Stimulated activated CD8-positive, alpha-beta memory T cell treated with anti-CD3 and anti-CD28 coated beads, Interleukin-15, amount 100 ng/mL, for 24 hours (primary cell): Measurements from ENCODE around the gene ERP27.

Source experiments
- DNase-seq: peaks from one replicate; pipeline ENCODE4 v3.0.0-alpha.2; 2020; ENCODE audit warnings: low read depth

ERP27 gene

GRCh38 chr12:14935031-14935430 lies 3.3 kb downstream of the ERP27 start:
- no peak for DNase-seq

- no peak for DNase-seq
Observed at GRCh38 chr12:14934511-14934910, 3.8 kb downstream of the ERP27 start.

GRCh38 chr12:14931791-14932560 lies 6.4 kb downstream of the ERP27 start:
- DNase-seq = no peak

GRCh38 chr12:14931359-14931758 lies 7.0 kb downstream of the ERP27 start:
- no peak for DNase-seq

GRCh38 chr12:14930299-14930698 lies 8.0 kb downstream of the ERP27 start:
- DNase-seq = no peak

- DNase-seq = no peak
Observed at GRCh38 chr12:14928931-14929330, 9.4 kb downstream of the ERP27 start.

GRCh38 chr12:14927267-14927666 lies 11.1 kb downstream of the ERP27 start:
- no peak for DNase-seq

GRCh38 chr12:14924541-14924940 lies 13.8 kb downstream of the ERP27 start:
- DNase-seq = no peak

- DNase-seq = no peak
Observed at GRCh38 chr12:14923944-14924343, 14.4 kb downstream of the ERP27 start.

- DNase-seq = no peak
Observed at GRCh38 chr12:14921218-14921617, 17.1 kb downstream of the ERP27 start.

- no peak for DNase-seq
Observed at GRCh38 chr12:14920475-14921126, 17.7 kb downstream of the ERP27 start.

- no peak for DNase-seq
Observed at GRCh38 chr12:14919455-14919854, 18.9 kb downstream of the ERP27 start.

GRCh38 chr12:14915736-14916135 lies 22.6 kb downstream of the ERP27 start:
- DNase-seq = no peak

GRCh38 chr12:14913381-14913781 lies 25.0 kb downstream of the ERP27 start:
- no peak for DNase-seq

GRCh38 chr12:14911131-14911530 lies 27.2 kb downstream of the ERP27 start:
- DNase-seq = no peak

- no peak for DNase-seq
Observed at GRCh38 chr12:14910090-14910915, 28.0 kb downstream of the ERP27 start.

GRCh38 chr12:14907953-14908352 lies 30.4 kb downstream of the ERP27 start:
- no peak for DNase-seq

- DNase-seq = no peak
Observed at GRCh38 chr12:14906114-14906513, 32.2 kb downstream of the ERP27 start.

- DNase-seq = no peak
Observed at GRCh38 chr12:14905269-14906004, 32.9 kb downstream of the ERP27 start.

- DNase-seq = no peak
Observed at GRCh38 chr12:14904854-14905253, 33.5 kb downstream of the ERP27 start.

- no peak for DNase-seq
Observed at GRCh38 chr12:14903386-14904098, 34.8 kb downstream of the ERP27 start.
